Neural cell (in vitro differentiated cells): ENCODE data around the gene FAM171A1. TPM values are rescaled to one million over a fixed set of nuclear protein-coding genes. Genes with fewer than 3 reads are reported as not detected.

Source experiments
- H2AFZ ChIP-seq: fragments of 200-600, 300-800 bp; sonication (generic), shearing (Covaris generic); 2 replicates; pipeline ENCODE4 v1.6.0; 2014; ENCODE audit warnings: low read depth, mild to moderate bottlenecking, antibody characterized with exemption, low read length, moderate library complexity
- H3F3A ChIP-seq: fragments of 200-600 bp; shearing (Covaris generic); 2 replicates; pipeline ENCODE4 v1.6.1; 2016; ENCODE audit warnings: mild to moderate bottlenecking, moderate library complexity, mixed read lengths, antibody characterized with exemption, low read length; ENCODE audit not compliant: insufficient read depth, poor library complexity, severe bottlenecking
- H3K27ac ChIP-seq: fragments of 200-600, 300-800 bp; sonication (generic), shearing (Covaris generic); 2 replicates; pipeline ENCODE4 v1.5.1; 2014; ENCODE audit warnings: mild to moderate bottlenecking, low read length, moderate library complexity
- H3K27me3 ChIP-seq: fragments of 300-800, 200-600 bp; sonication (generic), shearing (Covaris generic); 2 replicates; pipeline ENCODE4 v1.6.0; 2014; ENCODE audit warnings: mild to moderate bottlenecking, low read depth, low read length, moderate library complexity; ENCODE audit not compliant: insufficient read depth
- H3K36me3 ChIP-seq: fragments of 300-800, 200-600 bp; sonication (generic), shearing (Covaris generic); 2 replicates; pipeline ENCODE4 v1.5.1; 2014; ENCODE audit warnings: mild to moderate bottlenecking, antibody characterized with exemption, low read length, moderate library complexity; ENCODE audit not compliant: insufficient read depth
- H3K4me2 ChIP-seq: fragments of 300-800, 200-600 bp; sonication (generic), shearing (Covaris generic); 2 replicates; pipeline ENCODE4 v1.6.0; 2014; ENCODE audit warnings: mild to moderate bottlenecking, low read length
- H3K4me3 ChIP-seq: fragments of 300-800, 200-600 bp; sonication (generic), shearing (Covaris generic); 2 replicates; pipeline ENCODE4 v1.5.1; 2014; ENCODE audit warnings: mild to moderate bottlenecking, low read length, moderate library complexity
- H3K79me2 ChIP-seq: fragments of 200-600 bp; shearing (Covaris generic); replicated peaks from 2 replicates; pipeline ENCODE4 v1.6.0; 2014; ENCODE audit warnings: mild to moderate bottlenecking, low read length, moderate library complexity; ENCODE audit not compliant: insufficient read depth
- H3K9ac ChIP-seq: fragments of 300-800, 200-600 bp; sonication (generic), shearing (Covaris generic); 2 replicates; pipeline ENCODE4 v1.6.1; 2016; ENCODE audit warnings: mild to moderate bottlenecking, low read length, mixed read lengths
- H3K9me2 ChIP-seq: fragments of 200-600 bp; shearing (Covaris generic); 2 replicates; pipeline ENCODE4 v1.6.1; 2016; ENCODE audit warnings: mild to moderate bottlenecking, low read length, mixed read lengths; ENCODE audit not compliant: insufficient read depth
- H3K9me3 ChIP-seq: fragments of 200-600, 300-800 bp; sonication (generic), shearing (Covaris generic); 2 replicates; pipeline ENCODE4 v1.6.1; 2016; ENCODE audit warnings: mild to moderate bottlenecking, mixed run types, low read length, moderate library complexity, mixed read lengths
- H4K20me1 ChIP-seq: fragments of 200-600 bp; shearing (Covaris generic); 2 replicates; pipeline ENCODE4 v1.6.1; 2016; ENCODE audit warnings: mild to moderate bottlenecking, mixed run types; ENCODE audit not compliant: insufficient read depth
- EP300 ChIP-seq: fragments of 450-650 bp; conservative IDR thresholded peaks from 2 replicates; pipeline ENCODE4 v1.6.1; 2014; ENCODE audit warnings: antibody characterized with exemption, mild to moderate bottlenecking, moderate library complexity; ENCODE audit not compliant: poor library complexity, severe bottlenecking
- EZH2 ChIP-seq: fragments of 200-600, 300-800 bp; shearing (Covaris generic), sonication (generic); IDR thresholded peaks from 2 replicates; pipeline ENCODE4 v1.6.1; 2014; ENCODE audit warnings: antibody characterized with exemption, low read length, borderline replicate concordance, mild to moderate bottlenecking; ENCODE audit not compliant: insufficient read depth, poor library complexity, severe bottlenecking
- MXI1 ChIP-seq: fragments of 450-650 bp; conservative IDR thresholded peaks from 2 replicates; pipeline ENCODE4 v1.6.1; 2014; ENCODE audit warnings: antibody characterized with exemption, mild to moderate bottlenecking; ENCODE audit not compliant: poor library complexity, severe bottlenecking
- POLR2AphosphoS5 ChIP-seq: IDR thresholded peaks from 2 replicates; pipeline ENCODE4 v1.6.1; 2012
- RAD21 ChIP-seq: fragments of 450-650 bp; conservative IDR thresholded peaks from 2 replicates; pipeline ENCODE4 v1.6.1; 2014; ENCODE audit warnings: antibody characterized with exemption, mild to moderate bottlenecking, moderate library complexity
- SMC3 ChIP-seq: fragments of 450-650 bp; conservative IDR thresholded peaks from 2 replicates; pipeline ENCODE4 v1.6.1; 2014; ENCODE audit warnings: antibody characterized with exemption, mild to moderate bottlenecking, moderate library complexity; ENCODE audit not compliant: poor library complexity
- TAF1 ChIP-seq: IDR thresholded peaks from 2 replicates; pipeline ENCODE4 v1.6.1; 2012; ENCODE audit warnings: low read depth
- polyA plus RNA-seq: library from polyadenylated mRNA; depleted of rRNA; stranded (reverse); fragments of >200 nt; gene quantifications from 2 replicates; pipeline ENCODE4 v1.2.3, GENCODE V29; 2014
- TF ChIP-seq, protein P1 (sequence below): IDR thresholded peaks from 2 replicates; pipeline ENCODE4 v1.6.1; 2012; ENCODE audit warnings: borderline replicate concordance
- TF ChIP-seq, protein P2 (sequence below): fragments of 450-650 bp; IDR thresholded peaks from 2 replicates; pipeline ENCODE4 v1.5.1; 2014; ENCODE audit warnings: antibody characterized with exemption, mild to moderate bottlenecking, moderate library complexity; ENCODE audit not compliant: poor library complexity, severe bottlenecking

Gene FAM171A1
- polyA plus RNA-seq, 1 donor from 2014 or later, result 28.8 TPM

DNA sequence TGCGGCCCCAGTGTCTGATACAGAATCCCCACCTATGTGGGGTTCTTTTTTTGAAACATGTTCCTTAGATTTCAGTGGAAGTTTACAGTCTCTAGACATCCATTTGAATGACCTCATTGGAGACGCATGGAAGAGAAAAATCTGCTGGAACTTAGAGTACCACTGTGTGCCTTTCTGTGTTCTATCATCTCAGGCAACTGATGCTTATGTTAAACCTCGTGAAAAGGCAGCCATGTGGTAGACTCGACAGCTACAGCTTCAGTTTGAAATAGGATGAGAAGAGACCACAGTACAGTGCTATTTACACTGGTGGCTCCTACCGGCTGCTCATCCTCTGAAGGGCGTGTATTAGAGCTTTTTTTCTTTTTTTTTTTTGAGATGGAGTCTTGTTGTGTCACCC, 74.4 kb downstream of the FAM171A1 start:
- H3K9me2 ChIP-seq, result no peaks in the 10 kb centered on the region
- no peak overlapping the region for H2AFZ ChIP-seq
- no peaks in the 10 kb centered on the region for H4K20me1 ChIP-seq
- no peaks in the 10 kb centered on the region for H3K36me3 ChIP-seq
- TF ChIP-seq MXI1 (no peak), POLR2AphosphoS5 (no peak), RAD21 (no peak), EP300 (no peak), TAF1 (no peak), SMC3 (no peak), EZH2 (no peak)
- TF ChIP-seq, protein P1, sequence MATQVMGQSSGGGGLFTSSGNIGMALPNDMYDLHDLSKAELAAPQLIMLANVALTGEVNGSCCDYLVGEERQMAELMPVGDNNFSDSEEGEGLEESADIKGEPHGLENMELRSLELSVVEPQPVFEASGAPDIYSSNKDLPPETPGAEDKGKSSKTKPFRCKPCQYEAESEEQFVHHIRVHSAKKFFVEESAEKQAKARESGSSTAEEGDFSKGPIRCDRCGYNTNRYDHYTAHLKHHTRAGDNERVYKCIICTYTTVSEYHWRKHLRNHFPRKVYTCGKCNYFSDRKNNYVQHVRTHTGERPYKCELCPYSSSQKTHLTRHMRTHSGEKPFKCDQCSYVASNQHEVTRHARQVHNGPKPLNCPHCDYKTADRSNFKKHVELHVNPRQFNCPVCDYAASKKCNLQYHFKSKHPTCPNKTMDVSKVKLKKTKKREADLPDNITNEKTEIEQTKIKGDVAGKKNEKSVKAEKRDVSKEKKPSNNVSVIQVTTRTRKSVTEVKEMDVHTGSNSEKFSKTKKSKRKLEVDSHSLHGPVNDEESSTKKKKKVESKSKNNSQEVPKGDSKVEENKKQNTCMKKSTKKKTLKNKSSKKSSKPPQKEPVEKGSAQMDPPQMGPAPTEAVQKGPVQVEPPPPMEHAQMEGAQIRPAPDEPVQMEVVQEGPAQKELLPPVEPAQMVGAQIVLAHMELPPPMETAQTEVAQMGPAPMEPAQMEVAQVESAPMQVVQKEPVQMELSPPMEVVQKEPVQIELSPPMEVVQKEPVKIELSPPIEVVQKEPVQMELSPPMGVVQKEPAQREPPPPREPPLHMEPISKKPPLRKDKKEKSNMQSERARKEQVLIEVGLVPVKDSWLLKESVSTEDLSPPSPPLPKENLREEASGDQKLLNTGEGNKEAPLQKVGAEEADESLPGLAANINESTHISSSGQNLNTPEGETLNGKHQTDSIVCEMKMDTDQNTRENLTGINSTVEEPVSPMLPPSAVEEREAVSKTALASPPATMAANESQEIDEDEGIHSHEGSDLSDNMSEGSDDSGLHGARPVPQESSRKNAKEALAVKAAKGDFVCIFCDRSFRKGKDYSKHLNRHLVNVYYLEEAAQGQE, result no peak
- TF ChIP-seq, protein P2, sequence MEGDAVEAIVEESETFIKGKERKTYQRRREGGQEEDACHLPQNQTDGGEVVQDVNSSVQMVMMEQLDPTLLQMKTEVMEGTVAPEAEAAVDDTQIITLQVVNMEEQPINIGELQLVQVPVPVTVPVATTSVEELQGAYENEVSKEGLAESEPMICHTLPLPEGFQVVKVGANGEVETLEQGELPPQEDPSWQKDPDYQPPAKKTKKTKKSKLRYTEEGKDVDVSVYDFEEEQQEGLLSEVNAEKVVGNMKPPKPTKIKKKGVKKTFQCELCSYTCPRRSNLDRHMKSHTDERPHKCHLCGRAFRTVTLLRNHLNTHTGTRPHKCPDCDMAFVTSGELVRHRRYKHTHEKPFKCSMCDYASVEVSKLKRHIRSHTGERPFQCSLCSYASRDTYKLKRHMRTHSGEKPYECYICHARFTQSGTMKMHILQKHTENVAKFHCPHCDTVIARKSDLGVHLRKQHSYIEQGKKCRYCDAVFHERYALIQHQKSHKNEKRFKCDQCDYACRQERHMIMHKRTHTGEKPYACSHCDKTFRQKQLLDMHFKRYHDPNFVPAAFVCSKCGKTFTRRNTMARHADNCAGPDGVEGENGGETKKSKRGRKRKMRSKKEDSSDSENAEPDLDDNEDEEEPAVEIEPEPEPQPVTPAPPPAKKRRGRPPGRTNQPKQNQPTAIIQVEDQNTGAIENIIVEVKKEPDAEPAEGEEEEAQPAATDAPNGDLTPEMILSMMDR, result no peak
- H3K27ac ChIP-seq, result no peak overlapping the region
- no peak overlapping the region for H3K4me3 ChIP-seq
- no peaks in the 10 kb centered on the region for H3K9me3 ChIP-seq
- no peak overlapping the region for H3K9ac ChIP-seq
- no peak overlapping the region for H3K4me2 ChIP-seq
- H3K27me3 ChIP-seq, result no peaks in the 10 kb centered on the region
- H3K79me2 ChIP-seq, result peaks cover 4% of the 10 kb centered on the region
- no peaks in the 10 kb centered on the region for H3F3A ChIP-seq

DNA sequence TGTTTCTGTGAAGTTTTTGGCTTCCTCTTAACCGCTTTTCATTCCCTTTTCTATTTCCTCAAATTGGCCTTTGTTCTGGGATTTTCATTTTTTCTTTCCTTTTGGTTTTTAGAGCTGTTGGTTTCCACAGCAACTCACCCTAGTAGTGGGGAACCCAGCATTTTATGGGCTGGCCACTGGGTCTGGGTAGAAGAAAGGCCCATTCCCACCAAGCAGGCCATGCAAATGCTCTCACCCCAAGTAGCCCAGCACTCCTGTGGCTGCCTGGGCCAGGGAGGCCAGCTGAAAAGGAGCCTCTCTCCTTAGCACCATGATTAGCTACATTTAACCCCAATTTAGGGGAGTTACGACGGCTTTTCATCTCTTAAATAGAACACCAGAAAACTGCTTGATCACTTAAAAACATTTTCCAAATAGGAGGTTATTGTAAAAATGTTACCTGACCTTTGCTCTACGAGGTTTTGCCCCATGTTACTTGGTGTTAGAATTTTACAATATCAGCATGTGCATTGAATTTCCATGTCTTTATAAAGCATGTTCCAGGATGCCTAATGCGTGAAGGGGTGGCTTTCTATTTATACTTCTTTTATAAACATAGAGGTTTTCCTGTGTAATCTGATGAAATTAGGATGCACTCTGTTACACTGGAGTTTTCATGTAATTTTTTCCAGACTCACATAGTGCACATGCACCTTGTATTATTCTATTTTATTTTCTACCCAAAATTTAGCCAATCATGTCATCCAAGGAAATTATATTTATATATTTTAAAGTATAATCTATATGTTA, 75.4 kb downstream of the FAM171A1 start:
- Histone ChIP-seq H3K9me2 (no peaks in the 10 kb centered on the region), H2AFZ (no peak overlapping the region), H3K4me3 (no peak overlapping the region), H3K4me2 (no peak overlapping the region), H3K79me2 (peaks cover 4% of the 10 kb centered on the region), H3K9me3 (no peaks in the 10 kb centered on the region), H3K9ac (no peak overlapping the region), H3K36me3 (no peaks in the 10 kb centered on the region), H4K20me1 (no peaks in the 10 kb centered on the region), H3K27me3 (no peaks in the 10 kb centered on the region), H3F3A (no peaks in the 10 kb centered on the region), H3K27ac (no peak overlapping the region)
- no peak for TF ChIP-seq POLR2AphosphoS5
- no peak for TF ChIP-seq EP300
- TF ChIP-seq SMC3, result no peak
- TF ChIP-seq RAD21, result no peak
- TF ChIP-seq, protein P1, result no peak
- no peak for TF ChIP-seq TAF1
- no peak for TF ChIP-seq EZH2
- no peak for TF ChIP-seq MXI1
- TF ChIP-seq, protein P2, result no peak
